Stimulated activated CD4-positive, alpha-beta T cell treated with anti-CD3 and anti-CD28 coated beads, Interleukin-12 subunit alpha, Interleukin-12 subunit beta, amount 100 ng/mL, for 48 hours (primary cell): ENCODE results near the gene DCP1B.
"Not testable (repeated sequence)": the region's sequence is repeated elsewhere in the genome, so short reads cannot be mapped to it uniquely, and the experiment has no call there.

ENCODE experiments used
- DNase-seq, 3 donors: peaks; one replicate each; pipeline ENCODE4 v3.0.0-alpha.2; 2020; ENCODE audit warnings: low read depth in 2 of 3, low spot score in 1 of 3

Gene DCP1B

DNA sequence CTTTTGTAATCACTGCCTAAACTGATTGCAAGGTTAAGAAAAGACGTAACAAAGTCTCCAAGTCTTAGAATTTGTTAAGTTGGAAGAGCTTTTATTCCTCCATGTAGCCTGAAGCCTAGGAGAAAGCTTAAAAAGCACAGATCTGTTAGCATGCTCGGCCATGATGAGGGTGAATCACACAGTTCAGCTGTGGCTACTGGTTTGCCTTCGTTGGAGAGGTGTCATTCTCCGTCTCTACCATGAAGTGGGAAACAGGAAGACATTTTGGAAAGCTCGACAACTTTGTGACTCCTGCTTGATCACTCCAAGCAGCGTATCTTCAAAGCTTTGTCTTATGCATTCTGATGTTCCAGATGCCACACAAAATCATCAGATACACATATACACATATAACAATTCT lies 27.1 kb downstream of the DCP1B start:
- no peak for DNase-seq

DNA sequence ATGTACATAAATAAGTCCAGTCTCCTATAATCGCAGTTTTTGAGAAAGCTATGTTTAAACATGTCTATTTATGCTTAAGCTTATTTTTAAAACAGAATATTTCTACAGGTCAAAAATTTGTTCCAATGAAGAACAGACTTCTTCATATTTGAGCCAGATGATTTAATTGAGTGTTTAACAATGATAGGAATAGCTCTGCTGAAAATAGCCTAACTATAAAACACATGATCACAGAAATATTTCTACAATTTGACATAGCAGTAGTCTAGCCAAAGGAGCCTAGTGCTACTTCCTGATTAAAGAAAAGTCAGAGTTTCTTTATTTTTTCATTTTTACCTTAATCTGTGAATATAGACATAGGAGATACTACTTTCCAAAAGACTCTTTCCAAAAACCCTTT lies 29.4 kb downstream of the DCP1B start:
- DNase-seq: no peak

DNA sequence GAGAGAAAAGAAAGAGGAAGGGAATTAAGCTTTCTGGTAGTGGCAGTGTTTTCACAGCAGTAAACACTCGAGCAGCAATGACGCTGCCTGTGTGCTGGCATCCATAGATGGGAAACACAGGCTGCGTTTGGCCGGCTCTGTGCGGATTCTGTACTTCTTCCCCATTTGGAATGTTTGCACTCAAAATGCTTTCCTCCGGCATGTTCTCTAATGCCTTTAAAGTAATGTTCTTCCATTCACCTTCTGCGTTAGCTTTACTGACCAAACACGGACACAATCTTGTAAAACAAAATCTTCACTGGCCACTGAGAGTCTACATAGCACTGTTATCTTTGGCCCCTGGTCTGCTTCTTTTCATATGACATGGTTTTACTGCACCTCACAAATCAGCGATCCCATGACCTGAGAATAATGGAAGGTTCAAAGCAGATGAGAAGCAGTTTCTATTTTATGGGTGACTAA lies 31.4 kb downstream of the DCP1B start:
- no peak for DNase-seq

DNA sequence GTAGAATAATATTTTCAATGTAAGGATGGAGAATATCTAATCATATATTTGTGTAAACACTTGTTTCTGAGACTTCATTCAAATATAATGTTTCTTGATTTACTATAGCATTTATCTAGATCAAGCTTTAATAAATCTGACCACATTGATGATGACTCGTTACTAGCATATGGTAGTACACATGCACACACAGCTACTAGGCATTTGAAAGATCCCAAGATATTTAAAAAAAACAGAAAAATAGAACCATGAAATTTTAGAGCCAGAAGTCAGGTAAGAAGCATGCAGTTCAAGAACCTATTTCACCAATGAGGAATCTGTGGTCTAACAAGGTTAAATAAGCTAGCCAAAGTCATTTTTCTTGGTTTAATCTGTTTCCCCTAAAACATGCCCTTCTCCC lies 32.0 kb downstream of the DCP1B start:
- DNase-seq: no peak

DNA sequence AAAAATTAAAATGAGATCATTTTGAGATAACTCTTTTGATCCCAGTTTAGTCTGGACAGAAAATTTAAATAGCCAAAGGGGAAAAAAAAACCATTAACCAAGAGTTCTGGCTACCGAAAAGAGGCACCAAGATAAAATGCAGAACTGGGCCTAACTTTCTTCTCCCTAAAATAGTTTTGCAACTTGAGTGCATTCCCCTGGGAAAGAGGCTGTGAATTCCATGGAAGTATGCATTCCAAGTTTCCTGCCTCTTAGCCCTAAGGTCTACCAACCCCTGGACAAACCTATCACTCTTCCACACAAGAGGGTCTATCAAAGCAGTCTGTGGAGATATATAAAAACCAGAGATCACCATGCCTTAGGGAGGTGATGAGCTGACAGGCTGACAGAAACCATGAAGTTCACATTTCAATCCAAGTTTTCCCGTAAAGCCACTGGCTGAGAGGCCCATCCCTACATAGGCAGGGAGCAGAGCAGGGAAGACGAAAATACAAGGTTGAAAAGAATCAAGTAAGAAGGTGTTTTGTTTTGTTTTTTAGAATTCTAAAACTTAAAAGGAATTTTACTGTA lies 33.8 kb downstream of the DCP1B start:
- no peak for DNase-seq

DNA sequence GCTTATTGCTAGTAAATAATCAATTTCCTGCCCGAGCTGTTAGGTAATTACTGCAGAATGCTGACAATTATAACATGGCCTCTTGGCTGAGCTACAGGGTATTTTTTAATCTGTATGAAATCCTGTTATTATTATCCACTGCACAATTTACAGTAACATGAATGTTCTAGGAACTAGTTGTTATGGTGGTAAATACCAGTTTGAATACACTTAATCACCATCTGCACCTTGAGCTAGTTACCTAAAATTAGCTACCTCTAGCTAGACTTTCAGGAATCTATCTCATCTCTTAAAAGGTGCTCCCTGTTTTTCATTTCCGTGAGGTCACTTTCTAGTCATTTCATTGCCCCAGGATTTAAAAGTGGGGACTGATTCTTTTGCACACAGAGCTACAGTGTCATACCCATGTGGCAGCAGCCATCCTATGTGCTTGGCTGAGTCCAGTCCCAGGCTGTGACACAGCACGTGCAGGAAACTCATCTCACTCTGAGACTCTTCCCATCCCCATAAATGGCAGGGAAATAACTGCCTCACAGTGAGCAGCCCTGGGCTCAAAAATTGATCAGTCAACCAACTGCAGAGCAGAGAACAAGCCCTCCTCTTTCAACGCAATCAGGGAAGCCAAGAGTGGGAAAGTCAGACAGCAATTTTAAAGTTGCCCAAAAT lies 37.6 kb downstream of the DCP1B start:
- no peak for DNase-seq

DNA sequence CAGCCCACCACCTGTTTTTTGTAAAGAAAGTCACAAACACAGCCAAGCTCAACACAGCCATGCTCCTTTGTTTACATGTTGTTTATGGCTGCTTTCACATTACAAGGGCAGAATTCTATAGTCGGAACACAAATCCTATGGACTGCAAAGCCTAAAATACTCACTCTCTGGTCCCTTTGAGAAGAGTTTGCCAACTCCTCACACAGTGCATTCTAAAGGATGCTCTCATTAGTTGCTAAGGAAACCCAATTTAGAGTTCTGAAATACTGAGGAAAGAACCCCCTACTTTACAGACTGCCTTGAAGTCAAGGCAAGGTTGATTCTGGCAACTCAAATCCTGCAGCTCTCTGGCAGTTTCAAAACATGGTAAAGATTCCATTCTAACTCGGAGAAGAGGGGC lies 38.3 kb downstream of the DCP1B start:
- no peak for DNase-seq

DNA sequence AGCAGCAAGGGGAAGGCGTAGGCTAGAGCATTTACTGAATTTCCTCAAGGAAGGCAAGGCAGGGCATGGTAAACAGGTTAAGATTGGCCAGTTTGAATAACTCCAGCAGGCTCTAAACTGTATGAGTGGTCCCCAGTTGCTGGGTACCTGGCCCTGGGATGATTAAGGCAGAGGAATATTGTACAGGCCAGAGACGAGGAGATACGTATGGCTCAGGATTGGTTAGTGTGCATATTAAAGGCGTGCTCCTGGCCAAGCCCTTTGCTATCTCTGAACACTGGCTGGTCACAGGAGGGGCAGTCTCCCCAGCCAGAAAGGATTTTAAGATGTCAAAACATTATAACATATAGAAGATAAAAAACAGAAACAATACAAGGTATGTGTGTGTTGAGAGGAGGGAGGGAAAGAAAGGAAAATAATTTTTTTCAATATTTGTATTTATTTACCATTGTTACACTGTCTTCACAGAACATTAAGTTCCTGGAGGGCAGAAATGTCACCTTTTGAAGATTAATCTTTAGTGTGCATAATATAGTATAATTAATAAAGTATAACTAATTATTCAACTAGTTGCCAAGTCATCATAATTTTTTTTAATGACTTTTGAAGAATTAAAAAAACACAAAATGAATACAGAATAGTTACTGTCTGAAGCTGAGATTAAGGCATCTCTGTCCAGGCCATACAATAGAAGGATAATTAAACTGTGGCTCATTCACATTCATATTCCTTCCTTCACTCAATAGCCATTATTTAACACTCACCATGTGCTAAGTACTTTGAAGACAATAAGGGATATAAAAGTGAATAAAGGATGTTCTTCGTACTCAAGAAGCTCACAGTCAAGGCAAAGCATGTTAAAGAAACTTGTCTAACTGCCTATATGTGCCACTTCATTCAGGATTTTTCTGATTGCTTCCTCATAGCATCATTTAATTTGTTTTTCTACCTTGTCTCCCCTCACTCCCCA lies 41.9 kb downstream of the DCP1B start:
- no peak for DNase-seq

DNA sequence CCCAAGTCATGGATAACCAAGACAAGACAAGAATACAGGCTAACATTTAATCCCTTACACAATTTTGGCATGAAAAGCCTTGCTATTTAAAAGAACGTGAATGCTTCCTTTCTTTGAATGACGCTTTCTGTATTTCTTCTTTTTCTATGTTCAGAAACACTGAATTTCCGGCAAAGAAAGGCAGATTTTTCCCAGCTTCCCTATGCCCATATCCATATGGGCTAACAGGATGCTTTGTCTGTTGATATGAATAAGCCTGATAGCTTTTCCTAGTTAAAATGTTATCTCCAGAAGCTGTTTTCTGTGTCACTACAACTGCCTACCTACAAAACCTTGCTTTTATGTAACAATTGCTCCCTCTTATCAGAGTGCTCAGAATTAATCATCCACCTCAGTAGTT lies 47.5 kb downstream of the DCP1B start:
- no peak for DNase-seq

DNA sequence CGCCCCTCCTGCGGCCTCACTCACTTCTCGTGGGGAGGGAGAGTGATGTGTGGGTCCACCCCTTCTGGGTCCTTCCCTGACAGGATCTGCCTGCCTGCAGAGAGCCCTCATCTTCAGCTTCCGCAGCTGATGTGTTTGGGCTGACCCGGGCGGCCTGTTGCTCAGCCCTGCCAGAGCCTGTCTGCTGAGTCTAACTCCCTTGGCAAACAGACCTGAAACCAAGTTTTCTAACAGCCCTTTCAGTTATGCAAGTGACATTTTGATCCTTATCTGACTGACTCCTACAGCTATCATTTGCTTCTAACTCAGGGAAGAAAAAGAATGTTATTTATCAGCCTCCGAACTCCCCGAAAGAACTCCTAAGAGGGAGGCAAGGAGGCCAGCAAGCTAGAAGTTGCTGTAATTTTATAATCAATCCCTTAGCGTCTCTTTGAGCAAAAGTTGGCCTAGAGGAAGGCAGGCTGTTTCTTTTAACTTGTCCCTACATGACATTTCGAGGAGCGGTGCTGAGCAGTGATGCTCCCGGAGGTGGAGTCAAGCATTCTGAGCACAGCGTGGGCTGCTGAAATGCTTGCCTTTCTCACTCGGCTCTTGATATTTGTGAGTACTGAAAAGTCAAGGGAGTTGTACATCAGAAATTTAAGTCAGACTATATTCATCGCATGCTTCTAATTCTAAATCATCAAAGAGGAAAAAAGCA lies 54.3 kb downstream of the DCP1B start:
- DNase-seq: no peak

DNA sequence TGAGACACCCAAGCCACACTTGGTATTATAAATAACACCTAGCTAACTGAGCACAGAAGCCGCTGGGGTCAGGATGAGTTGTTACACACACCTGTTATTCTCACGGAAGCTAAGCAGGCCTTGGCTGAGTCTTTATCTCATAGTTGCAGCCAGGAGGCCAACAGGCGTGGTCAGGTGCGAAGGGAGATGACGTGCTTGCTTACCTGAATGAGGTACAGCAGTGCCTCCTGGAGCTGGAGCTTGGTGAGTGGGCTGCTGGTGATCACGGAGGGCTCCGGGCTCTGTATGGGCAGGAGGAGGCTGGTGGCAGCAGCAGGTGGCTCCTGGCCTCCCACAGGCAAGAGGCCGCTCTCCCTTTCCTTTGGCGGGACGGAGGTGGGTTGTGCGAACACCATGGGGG lies 55.4 kb downstream of the DCP1B start:
- DNase-seq: no peak

DNA sequence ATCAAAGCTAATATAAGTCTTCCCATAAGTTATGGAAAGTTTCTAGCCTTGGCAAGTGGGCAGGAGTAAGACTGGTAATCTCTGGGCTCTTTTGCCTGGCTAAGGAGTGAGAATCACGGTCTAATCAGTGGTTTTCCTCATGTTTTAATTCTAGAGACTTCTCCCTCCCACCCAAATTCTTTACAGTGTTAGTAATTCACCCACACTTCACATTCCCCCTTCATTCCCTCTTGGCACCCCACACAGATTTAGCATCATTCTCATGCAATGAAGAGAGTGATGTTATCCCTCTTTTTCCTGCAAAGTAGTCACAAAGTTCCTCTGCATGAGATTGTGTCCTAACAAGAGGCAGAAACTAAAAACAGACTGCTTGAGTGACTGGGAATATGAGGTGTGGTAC lies 57.2 kb downstream of the DCP1B start:
- no peak for DNase-seq

DNA sequence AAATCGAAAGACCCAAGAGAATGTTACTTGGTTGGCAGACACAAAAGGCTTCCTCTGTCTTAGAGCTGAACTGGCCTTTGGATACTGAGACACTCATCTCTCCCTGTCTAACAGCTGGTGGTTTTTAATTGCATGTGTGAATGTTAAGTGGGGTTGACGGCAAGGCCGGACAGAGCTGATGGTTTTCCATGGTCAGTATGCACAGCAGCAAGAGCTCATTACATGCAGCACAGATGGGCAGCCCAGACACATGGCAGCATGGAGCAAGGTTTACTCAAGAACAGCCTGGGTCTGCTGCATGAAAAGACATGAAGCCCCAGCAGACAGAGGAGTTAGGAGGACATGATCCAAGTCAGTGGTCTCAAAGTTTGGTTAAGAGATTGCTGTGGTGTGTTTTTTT lies 58.0 kb downstream of the DCP1B start:
- no peak for DNase-seq

DNA sequence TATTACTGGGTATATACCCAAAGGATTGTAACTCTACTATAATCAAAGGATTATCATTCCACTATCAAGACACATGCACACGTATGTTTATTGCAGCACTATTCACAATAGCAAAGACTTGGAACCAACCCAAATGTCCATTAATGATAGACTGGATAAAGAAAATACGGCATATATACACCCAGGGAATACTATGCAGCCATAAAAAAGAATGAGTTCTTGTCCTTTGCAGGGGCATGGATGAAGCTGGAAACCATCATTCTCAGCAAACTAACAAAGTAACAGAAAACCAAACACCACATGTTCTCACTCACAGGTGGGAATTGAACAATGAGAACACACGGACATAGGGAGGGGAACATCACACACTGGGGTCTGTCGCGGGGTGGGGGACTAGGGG lies 58.8 kb downstream of the DCP1B start:
- DNase-seq: not testable (repeated sequence)

DNA sequence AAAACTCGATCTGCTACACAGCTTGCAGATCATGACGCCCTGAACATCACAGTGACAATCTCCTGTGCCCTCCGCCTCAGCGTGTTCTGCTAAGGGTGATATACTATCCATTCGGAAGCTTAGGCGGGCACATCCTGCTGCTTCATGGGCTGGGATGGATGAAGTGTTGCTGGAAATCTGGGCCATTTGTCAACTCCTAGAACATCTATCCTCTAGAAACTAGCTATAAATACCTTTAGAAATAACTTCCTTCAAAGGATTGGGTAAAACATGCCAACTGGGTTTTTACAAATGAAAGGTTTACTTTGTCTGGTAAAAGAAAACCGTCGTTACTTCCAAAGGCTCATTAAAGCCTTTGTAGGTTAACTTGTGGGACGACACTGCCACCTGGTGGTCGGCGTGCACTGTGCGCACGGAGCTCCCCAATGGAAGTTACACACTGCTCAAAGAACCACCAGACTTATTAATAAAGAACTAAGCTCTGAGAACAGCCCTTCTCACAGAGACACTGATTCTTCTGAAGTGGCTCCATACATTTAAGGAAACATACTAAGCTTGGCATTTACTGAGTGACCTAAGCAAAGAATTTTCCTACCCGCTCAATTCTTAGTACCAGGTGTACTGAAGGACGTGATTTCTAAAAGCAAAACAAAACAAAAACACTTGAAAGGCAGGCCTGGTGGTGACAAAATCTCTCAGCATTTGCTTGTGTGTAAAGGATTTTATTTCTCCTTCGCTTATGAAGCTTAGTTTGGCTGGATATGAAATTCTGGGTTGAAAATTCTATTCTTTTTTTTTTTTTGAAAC lies 64.3 kb downstream of the DCP1B start:
- peak; percentile 73 to 86 (median 79) for DNase-seq

DNA sequence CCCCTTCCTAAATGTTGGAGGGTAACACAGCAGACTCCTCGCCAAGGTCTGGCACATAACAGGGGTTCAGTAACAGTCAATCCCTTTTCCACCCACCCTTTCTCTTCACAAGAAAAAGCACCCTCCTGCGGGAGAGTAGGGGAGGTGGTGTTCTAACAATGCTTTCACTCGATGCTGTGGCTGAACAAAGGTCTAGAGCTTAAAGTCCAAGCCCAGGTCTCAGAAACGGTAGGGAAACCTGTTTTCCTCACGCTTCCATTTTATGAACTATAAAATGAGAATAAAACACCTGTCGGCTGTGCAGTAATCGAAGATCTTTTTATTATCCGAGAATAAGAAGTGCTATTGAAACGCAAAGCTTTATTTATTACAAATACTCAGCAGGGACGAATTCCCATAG lies 64.9 kb downstream of the DCP1B start:
- DNase-seq: no peak

DNA sequence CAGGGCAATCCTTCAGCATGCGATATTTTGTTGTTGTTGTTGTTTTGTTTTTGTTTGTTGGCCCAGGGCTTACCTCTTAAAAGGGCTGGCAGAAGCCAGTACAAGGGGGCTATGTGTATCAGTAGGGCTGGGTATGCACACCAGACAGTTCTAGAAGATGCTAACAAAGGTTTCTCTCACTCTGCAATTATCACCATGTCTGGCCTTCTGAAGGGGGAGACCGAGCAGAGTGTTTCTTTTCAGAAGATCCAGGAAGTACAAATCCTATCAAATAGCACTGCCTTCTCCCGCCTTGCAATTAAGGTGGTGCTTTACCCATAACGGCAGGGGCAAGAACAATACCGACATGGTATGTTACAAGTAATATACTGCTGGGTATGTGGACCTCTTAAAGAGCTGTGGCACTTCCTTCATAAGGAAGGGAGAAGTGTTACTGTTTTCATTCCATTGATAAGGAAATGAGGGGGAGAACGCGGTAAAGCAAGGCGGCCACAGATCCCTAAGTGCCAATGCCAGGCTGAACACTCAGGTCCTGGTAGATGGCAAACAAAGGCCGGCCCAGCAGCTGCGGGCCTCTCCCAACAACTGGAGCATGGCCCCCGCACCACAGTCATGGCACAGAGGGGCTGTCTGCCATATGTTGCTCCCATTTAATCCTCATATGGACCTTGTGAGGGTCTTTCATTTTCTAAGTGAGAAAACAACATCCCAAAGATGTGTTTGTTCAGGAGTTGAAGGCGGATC lies 66.6 kb downstream of the DCP1B start:
- no peak for DNase-seq

DNA sequence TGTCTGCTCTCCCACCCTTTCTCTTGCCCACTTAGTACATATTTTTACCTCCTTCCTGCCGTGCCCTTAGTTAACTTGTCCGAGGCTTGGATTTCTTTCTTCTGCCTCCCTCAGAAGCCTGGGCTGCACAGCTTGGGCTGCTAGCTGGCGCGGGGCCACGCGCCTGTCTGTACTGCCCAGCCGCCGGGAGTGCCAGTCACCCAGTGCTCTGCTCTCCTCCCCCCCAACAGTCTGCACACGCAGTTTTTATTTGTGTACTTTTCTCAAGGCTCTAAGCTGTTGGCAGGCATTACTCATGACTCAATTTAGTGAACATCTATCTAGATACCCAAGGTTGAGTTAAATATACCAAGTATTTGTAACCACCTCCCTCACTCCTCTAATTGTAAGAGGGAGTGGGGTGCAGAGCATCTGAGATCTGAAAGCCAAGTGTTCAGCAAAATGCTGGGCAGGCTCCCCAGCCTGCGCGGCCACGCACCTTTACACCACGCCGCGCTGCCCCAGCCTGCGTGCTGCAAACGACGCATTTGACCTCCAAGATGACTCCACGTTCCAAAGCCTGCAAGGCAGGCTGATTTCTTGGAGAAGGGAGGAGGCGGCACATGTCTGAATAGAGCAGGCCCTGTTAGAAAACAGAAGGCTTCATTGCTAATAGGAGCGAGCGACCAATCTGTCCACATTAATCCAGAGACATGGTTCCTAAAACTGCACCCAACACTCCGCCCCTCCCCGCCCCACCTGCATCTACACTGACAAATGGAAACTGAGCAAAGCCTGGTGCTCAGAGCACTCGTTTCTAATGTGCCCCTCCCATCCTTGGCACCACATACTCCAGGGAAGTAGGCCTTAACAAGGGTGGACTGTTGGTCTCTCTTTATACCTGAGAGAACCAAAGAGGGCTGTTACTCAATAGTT lies 67.6 kb downstream of the DCP1B start:
- DNase-seq: no peak
